ENCODE results near the gene GAGE10. TPM values are rescaled to one million over a fixed set of nuclear protein-coding genes. Genes with fewer than 3 reads are reported as not detected.

Gene GAGE10, protein sequence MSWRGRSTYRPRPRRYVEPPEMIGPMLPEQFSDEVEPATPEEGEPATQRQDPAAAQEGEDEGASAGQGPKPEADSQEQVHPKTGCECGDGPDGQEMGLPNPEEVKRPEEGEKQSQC
- not detected for total RNA-seq (2021; ENCODE audit: unreplicated experiment)
- not detected for polyA plus RNA-seq (2012; ENCODE audit: insufficient read length)
- Bru-seq, nascent RNA: percentile 23 among the genes with signal in this experiment
- percentile 27 among the genes with signal in this experiment for BruChase-seq, experiment 1, labeled RNA remaining after a 2-hour chase
- percentile 24 among the genes with signal in this experiment for BruChase-seq, experiment 2, labeled RNA remaining after a 6-hour chase
- long read RNA-seq: 0 reads

DNA sequence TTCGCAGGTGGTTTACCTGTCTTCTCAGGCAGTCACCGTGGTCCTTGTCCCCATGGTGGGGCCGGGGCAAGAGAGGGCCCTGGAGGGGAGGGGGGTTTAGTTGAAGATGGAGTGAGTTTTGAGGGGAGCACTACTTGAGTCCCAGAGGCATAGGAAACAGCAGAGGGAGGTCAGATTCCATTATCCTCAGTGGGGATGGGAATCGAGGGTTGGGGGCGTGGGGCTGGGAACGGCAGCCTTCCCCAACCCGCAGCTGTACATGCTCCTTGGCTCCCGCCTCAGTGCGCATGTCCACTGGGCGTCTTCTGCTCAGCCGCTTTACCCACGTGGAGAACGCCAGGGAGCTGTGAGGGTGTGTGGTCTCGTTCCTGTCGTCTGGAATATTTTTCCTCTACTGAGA lies at the start of gene GAGE10:
GAGE10 (plus strand) TSS at position 301 of the 400 bp plus-strand sequence. CDS start 1,214 bp downstream, outside the sequence.
- Histone ChIP-seq H3K4me1 (ENCODE audit: control insufficient read depth, insufficient read depth, low read length) (no peaks in the 10 kb centered on the region), H3K27ac (ENCODE audit: low read length) (no peak within 1 kb of the TSS), H3K36me3 (ENCODE audit: control insufficient read depth, insufficient read depth, low read length) (no peaks in the 10 kb centered on the region), H3K4me3 (ENCODE audit: low read depth in 2 of 2, low read length in 2 of 2) (no peak within 1 kb of the TSS), H3K27me3 (ENCODE audit: control insufficient read depth, insufficient read depth, low read length) (no peaks in the 10 kb centered on the region), H3K9me3 (ENCODE audit: control insufficient read depth, insufficient read depth, low read depth, low read length) (no peaks in the 10 kb centered on the region)
- no TSS peak for BruUV-seq (replicated peaks)
- in situ Hi-C loops (cut with HindIII; ENCODE audit: low pct_unique_long_range_greater_than_20kb, low sequenced_read_pairs) (no loop called here), intact Hi-C loops (cut with micrococcal nuclease; ENCODE audit: unreplicated experiment) (no loop called here)
- DNase-seq (ENCODE audit: low read depth, low spot score): no peak
- no peak for ATAC-seq
- no peak for TF ChIP-seq SIN3A (IDR thresholded peaks at IDR 0.05; ENCODE audit: borderline replicate concordance, insufficient read depth, low read depth, low read length)
- TF ChIP-seq POLR2AphosphoS5 (IDR thresholded peaks at IDR 0.05; ENCODE audit: low read depth, low read length): no peak
- TF ChIP-seq, protein P1, sequence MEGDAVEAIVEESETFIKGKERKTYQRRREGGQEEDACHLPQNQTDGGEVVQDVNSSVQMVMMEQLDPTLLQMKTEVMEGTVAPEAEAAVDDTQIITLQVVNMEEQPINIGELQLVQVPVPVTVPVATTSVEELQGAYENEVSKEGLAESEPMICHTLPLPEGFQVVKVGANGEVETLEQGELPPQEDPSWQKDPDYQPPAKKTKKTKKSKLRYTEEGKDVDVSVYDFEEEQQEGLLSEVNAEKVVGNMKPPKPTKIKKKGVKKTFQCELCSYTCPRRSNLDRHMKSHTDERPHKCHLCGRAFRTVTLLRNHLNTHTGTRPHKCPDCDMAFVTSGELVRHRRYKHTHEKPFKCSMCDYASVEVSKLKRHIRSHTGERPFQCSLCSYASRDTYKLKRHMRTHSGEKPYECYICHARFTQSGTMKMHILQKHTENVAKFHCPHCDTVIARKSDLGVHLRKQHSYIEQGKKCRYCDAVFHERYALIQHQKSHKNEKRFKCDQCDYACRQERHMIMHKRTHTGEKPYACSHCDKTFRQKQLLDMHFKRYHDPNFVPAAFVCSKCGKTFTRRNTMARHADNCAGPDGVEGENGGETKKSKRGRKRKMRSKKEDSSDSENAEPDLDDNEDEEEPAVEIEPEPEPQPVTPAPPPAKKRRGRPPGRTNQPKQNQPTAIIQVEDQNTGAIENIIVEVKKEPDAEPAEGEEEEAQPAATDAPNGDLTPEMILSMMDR (IDR thresholded peaks at IDR 0.05): no peak
- TF ChIP-seq, protein P2, sequence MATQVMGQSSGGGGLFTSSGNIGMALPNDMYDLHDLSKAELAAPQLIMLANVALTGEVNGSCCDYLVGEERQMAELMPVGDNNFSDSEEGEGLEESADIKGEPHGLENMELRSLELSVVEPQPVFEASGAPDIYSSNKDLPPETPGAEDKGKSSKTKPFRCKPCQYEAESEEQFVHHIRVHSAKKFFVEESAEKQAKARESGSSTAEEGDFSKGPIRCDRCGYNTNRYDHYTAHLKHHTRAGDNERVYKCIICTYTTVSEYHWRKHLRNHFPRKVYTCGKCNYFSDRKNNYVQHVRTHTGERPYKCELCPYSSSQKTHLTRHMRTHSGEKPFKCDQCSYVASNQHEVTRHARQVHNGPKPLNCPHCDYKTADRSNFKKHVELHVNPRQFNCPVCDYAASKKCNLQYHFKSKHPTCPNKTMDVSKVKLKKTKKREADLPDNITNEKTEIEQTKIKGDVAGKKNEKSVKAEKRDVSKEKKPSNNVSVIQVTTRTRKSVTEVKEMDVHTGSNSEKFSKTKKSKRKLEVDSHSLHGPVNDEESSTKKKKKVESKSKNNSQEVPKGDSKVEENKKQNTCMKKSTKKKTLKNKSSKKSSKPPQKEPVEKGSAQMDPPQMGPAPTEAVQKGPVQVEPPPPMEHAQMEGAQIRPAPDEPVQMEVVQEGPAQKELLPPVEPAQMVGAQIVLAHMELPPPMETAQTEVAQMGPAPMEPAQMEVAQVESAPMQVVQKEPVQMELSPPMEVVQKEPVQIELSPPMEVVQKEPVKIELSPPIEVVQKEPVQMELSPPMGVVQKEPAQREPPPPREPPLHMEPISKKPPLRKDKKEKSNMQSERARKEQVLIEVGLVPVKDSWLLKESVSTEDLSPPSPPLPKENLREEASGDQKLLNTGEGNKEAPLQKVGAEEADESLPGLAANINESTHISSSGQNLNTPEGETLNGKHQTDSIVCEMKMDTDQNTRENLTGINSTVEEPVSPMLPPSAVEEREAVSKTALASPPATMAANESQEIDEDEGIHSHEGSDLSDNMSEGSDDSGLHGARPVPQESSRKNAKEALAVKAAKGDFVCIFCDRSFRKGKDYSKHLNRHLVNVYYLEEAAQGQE (IDR thresholded peaks at IDR 0.05; ENCODE audit: insufficient read depth in 1 of 2, low read depth in 2 of 2, low read length in 1 of 2): no peak
- no peak for TF ChIP-seq TCF7L2 (IDR thresholded peaks at IDR 0.05; ENCODE audit: low read depth, low read length)
- CTCF ChIA-PET: no interaction called here
- POLR2A ChIA-PET: no interaction called here

DNA sequence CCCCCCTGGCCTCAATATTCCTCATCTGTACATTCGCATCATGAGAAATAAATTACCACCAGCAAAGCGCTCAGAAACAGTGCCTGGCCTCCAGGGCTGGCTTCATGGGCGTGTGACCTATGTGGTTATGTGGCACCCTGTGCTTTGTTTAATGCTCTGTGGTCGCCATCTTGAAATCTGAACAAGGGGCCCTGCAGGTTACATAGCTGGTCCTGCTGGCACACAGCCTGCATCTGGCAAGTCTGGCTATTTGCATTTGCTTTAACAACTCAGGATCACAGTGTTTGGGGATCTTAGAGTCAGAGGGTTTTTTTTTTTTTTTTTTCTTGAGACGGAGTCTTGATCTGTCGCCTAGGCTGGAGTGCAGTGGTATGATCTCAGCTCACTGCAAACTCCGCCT lies 48.8 kb upstream of the GAGE10 start:
- no peaks in the 10 kb centered on the region for H3K9me3 ChIP-seq (ENCODE audit: control insufficient read depth, insufficient read depth, low read depth, low read length)
- ChIA-PET CTCF (no interaction called here), POLR2A (no interaction called here)

More for the DNA sequence above, 48.8 kb upstream of the GAGE10 start:
- ATAC-seq (no peak), DNase-seq (ENCODE audit: low read depth, low spot score) (no peak)
- in situ Hi-C loops (cut with HindIII; ENCODE audit: low pct_unique_long_range_greater_than_20kb, low sequenced_read_pairs): no loop called here
- BruUV-seq (replicated peaks): no TSS peak
- Histone ChIP-seq H3K4me3 (ENCODE audit: low read depth in 2 of 2, low read length in 2 of 2) (no peak overlapping the region), H3K36me3 (ENCODE audit: control insufficient read depth, insufficient read depth, low read length) (no peaks in the 10 kb centered on the region), H3K27ac (ENCODE audit: low read length) (no peak overlapping the region), H3K4me1 (ENCODE audit: control insufficient read depth, insufficient read depth, low read length) (no peaks in the 10 kb centered on the region), H3K27me3 (ENCODE audit: control insufficient read depth, insufficient read depth, low read length) (no peaks in the 10 kb centered on the region)
- intact Hi-C loops (cut with micrococcal nuclease; ENCODE audit: unreplicated experiment): no loop called here
- TF ChIP-seq, protein P1 (IDR thresholded peaks at IDR 0.05): no peak
- TF ChIP-seq TCF7L2 (IDR thresholded peaks at IDR 0.05; ENCODE audit: low read depth, low read length) (no peak), POLR2AphosphoS5 (IDR thresholded peaks at IDR 0.05; ENCODE audit: low read depth, low read length) (no peak), SIN3A (IDR thresholded peaks at IDR 0.05; ENCODE audit: borderline replicate concordance, insufficient read depth, low read depth, low read length) (no peak)
- TF ChIP-seq, protein P2 (IDR thresholded peaks at IDR 0.05; ENCODE audit: insufficient read depth in 1 of 2, low read depth in 2 of 2, low read length in 1 of 2): no peak

Data from Panc1 (cell line).